Measurements from ENCODE around the gene KLHL25. TPM values are rescaled to one million over a fixed set of nuclear protein-coding genes. Genes with fewer than 3 reads are reported as not detected.
A peak's percentile ranks its signal among the peaks of the same experiment; 100 is the strongest.
"Not testable (repeated sequence)": the region's sequence is repeated elsewhere in the genome, so short reads cannot be mapped to it uniquely, and the experiment has no call there.

The KLHL25 gene
- total RNA-seq, 1 experiment from 2014 or later = 18.4 TPM

DNA sequence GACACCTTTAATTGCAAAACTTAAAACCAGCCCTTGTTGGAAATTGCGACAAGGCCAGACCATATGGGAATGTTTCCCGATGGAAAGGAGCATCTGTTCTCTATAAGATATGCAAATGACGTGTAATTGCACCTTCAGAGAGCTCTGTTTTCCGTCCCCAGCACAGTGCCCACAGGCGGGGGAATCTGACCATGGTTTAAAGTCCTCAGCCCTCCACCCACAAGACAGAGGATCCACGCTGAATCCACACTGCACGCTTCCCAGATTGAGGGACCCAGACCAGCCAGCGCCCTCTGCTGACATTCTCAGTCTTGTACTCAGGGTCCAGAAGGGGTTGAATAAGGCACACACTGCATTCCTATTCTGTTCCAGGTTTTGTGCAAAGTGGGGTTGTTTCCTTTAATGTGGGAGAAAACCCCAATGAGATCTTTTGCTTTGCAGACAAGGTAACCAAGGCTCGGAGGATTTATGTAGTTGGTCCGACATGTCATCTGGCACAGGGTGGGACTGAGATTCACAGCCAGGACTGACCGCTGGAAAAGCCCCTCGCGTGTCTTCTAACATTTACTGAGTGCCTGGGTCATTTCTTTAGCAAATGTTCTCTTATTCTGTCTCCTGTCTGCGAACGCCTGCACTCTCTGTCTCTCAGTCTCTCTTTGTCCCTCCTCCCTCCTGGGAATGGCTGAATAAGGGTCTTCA lies 36.8 kb upstream of the KLHL25 start:
- Mint-ChIP-seq H3K27me3 (ENCODE audit: low read depth) (no peaks in the 10 kb centered on the region; the same call in 1 of the 2 replicates), H3K4me1 (peaks cover 2 to 6% of the 10 kb centered on the region in 2 experiments; a peak in 3 of 4 replicates), H3K9me3 (no peaks in the 10 kb centered on the region), H3K36me3 (ENCODE audit: insufficient read depth in 1 of 3, low read depth in 3 of 3) (no peaks in the 10 kb centered on the region), H3K27ac (no peak overlapping the region; a peak in 2 of 7 replicates), H3K4me3 (no peak overlapping the region)
- Histone ChIP-seq H3K23ac (ENCODE audit: insufficient read length, low read depth, low read length) (no peak overlapping the region), H2BK5ac (ENCODE audit: insufficient read length, low read length) (no peak overlapping the region), H4K20me1 (ENCODE audit: control insufficient read depth, insufficient read depth, insufficient read length) (no peaks in the 10 kb centered on the region), H2AFZ (ENCODE audit: low read length) (no peak overlapping the region), H3K27ac (ENCODE audit: insufficient read length, low read depth, low read length) (no peak overlapping the region), H2BK120ac (ENCODE audit: low read depth, low read length, poor library complexity, severe bottlenecking) (no peak overlapping the region), H3T11ph (ENCODE audit: low read length) (no peak overlapping the region), H4K8ac (replicated peaks; ENCODE audit: insufficient read length, low read depth, low read length) (no peak overlapping the region), H3K23me2 (ENCODE audit: insufficient read length, low read depth, low read length, poor library complexity, severe bottlenecking) (no peaks in the 10 kb centered on the region), H3K4ac (ENCODE audit: low read depth, low read length) (no peak overlapping the region), H3K9ac (ENCODE audit: extremely low read depth, insufficient read length, low read length) (no peak overlapping the region), H3K9me3 (ENCODE audit: control insufficient read depth, low read depth, low read length) (no peaks in the 10 kb centered on the region), H3K79me1 (ENCODE audit: insufficient read depth, low read depth, low read length, poor library complexity, severe bottlenecking) (no peaks in the 10 kb centered on the region), H3K14ac (ENCODE audit: insufficient read depth, low read length) (no peak overlapping the region), H2BK20ac (ENCODE audit: low read depth, low read length, poor library complexity, severe bottlenecking) (no peak overlapping the region), H3K18ac (ENCODE audit: insufficient read length, low read depth, low read length) (no peak overlapping the region), H3K79me2 (ENCODE audit: insufficient read depth, low read length) (no peaks in the 10 kb centered on the region), H3K4me2 (ENCODE audit: insufficient read depth, insufficient read length, low read length) (no peak overlapping the region), H4K5ac (ENCODE audit: insufficient read length, low read depth, low read length) (no peak overlapping the region), H2AK5ac (ENCODE audit: insufficient read length, low read length) (no peak overlapping the region), H3K27me3 (ENCODE audit: insufficient read depth, low read length) (no peaks in the 10 kb centered on the region), H3K4me1 (ENCODE audit: insufficient read depth, low read length) (no peaks in the 10 kb centered on the region; the same call in 1 of the 2 replicates), H2BK12ac (ENCODE audit: insufficient read length, low read depth, low read length) (no peak overlapping the region), H4K91ac (ENCODE audit: insufficient read length, low read depth, low read length) (no peak overlapping the region), H3K56ac (ENCODE audit: insufficient read length, low read depth, low read length) (no peak overlapping the region), H2BK15ac (ENCODE audit: low read depth, low read length) (no peak overlapping the region)
- TF ChIP-seq CTCF (conservative IDR thresholded peaks at IDR 0.05) = peak; percentile 76
- peak; percentile 67 for DNase-seq
- WGBS (ENCODE audit: extremely low coverage, insufficient read length, low lambda C conversion rate) = no CpG with 5 or more reads among the region's 15 CpGs

DNA sequence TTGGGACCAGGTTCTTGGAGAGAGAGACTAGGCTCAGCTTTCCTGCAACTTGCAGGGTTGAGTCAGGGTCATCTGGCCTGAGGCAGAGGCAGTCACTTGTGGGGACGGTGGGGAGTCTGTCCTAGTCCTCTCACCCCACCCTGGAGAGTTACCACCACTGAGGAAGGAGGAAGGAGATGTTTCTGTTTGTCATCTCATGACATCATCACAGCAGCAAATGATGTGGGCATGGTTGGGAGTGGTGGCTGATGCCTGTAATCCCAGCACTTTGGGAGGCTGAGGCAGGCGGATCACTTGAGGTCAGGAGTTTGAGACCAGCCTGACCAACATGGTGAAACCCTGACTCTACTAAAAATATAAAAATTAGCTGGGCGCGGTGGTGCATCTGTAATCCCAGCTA lies 35.0 kb upstream of the KLHL25 start:
- not testable (repeated sequence) for H3K79me2 ChIP-seq (ENCODE audit: insufficient read depth, low read length); H3K56ac ChIP-seq (ENCODE audit: insufficient read length, low read depth, low read length); H3K4ac ChIP-seq (ENCODE audit: low read depth, low read length); H2AFZ ChIP-seq (ENCODE audit: low read length); H3K27ac ChIP-seq (ENCODE audit: insufficient read length, low read depth, low read length); H3K4me1 ChIP-seq (ENCODE audit: insufficient read depth, low read length); H3K79me1 ChIP-seq (ENCODE audit: insufficient read depth, low read depth, low read length, poor library complexity, severe bottlenecking); H4K91ac ChIP-seq (ENCODE audit: insufficient read length, low read depth, low read length); H2BK20ac ChIP-seq (ENCODE audit: low read depth, low read length, poor library complexity, severe bottlenecking); H4K8ac ChIP-seq (replicated peaks; ENCODE audit: insufficient read length, low read depth, low read length); H3K23ac ChIP-seq (ENCODE audit: insufficient read length, low read depth, low read length); H3K36me3 Mint-ChIP-seq (ENCODE audit: insufficient read depth in 1 of 3, low read depth in 3 of 3); H3K27me3 Mint-ChIP-seq (ENCODE audit: low read depth); DNase-seq; H3K9ac ChIP-seq (ENCODE audit: extremely low read depth, insufficient read length, low read length); H2BK120ac ChIP-seq (ENCODE audit: low read depth, low read length, poor library complexity, severe bottlenecking); H3K27me3 ChIP-seq (ENCODE audit: insufficient read depth, low read length); H3T11ph ChIP-seq (ENCODE audit: low read length); H2AK5ac ChIP-seq (ENCODE audit: insufficient read length, low read length); H3K23me2 ChIP-seq (ENCODE audit: insufficient read length, low read depth, low read length, poor library complexity, severe bottlenecking); H3K4me1 Mint-ChIP-seq; H2BK5ac ChIP-seq (ENCODE audit: insufficient read length, low read length); H3K9me3 Mint-ChIP-seq; H3K4me3 Mint-ChIP-seq; H3K4me2 ChIP-seq (ENCODE audit: insufficient read depth, insufficient read length, low read length); H4K20me1 ChIP-seq (ENCODE audit: control insufficient read depth, insufficient read depth, insufficient read length); H3K27ac Mint-ChIP-seq; H3K9me3 ChIP-seq (ENCODE audit: control insufficient read depth, low read depth, low read length); H2BK12ac ChIP-seq (ENCODE audit: insufficient read length, low read depth, low read length); H3K14ac ChIP-seq (ENCODE audit: insufficient read depth, low read length); H4K5ac ChIP-seq (ENCODE audit: insufficient read length, low read depth, low read length); H2BK15ac ChIP-seq (ENCODE audit: low read depth, low read length); H3K18ac ChIP-seq (ENCODE audit: insufficient read length, low read depth, low read length)
- no CpG with 5 or more reads among the region's 4 CpGs for WGBS (ENCODE audit: extremely low coverage, insufficient read length, low lambda C conversion rate)
